ENCODE results near the gene ADCK2.

- TF ChIP-seq, protein P1, sequence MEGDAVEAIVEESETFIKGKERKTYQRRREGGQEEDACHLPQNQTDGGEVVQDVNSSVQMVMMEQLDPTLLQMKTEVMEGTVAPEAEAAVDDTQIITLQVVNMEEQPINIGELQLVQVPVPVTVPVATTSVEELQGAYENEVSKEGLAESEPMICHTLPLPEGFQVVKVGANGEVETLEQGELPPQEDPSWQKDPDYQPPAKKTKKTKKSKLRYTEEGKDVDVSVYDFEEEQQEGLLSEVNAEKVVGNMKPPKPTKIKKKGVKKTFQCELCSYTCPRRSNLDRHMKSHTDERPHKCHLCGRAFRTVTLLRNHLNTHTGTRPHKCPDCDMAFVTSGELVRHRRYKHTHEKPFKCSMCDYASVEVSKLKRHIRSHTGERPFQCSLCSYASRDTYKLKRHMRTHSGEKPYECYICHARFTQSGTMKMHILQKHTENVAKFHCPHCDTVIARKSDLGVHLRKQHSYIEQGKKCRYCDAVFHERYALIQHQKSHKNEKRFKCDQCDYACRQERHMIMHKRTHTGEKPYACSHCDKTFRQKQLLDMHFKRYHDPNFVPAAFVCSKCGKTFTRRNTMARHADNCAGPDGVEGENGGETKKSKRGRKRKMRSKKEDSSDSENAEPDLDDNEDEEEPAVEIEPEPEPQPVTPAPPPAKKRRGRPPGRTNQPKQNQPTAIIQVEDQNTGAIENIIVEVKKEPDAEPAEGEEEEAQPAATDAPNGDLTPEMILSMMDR (IDR thresholded peaks at IDR 0.05; ENCODE audit: insufficient read depth, low read depth, low read length), result no peak
- no peak for TF ChIP-seq EZH2 (IDR thresholded peaks at IDR 0.05; ENCODE audit: insufficient read depth, low read length)
Measured at GRCh38 chr7:140675726-140676125, 3.0 kb downstream of the ADCK2 start.
